ENCODE data around the gene SON.

SON gene

GRCh38 chr21:33558777-33559421 is 16.1 kb downstream of the SON start:
- Histone ChIP-seq H3F3A (ENCODE audit: insufficient read depth) (peaks cover 41% of the 10 kb centered on the region; the same call in 1 of the 2 replicates), H4K20me1 (ENCODE audit: low read depth, low read length) (peaks cover 72% of the 10 kb centered on the region), H3K9me2 (replicated peaks; ENCODE audit: insufficient read depth, low read length) (no peaks in the 10 kb centered on the region), H2AFZ (ENCODE audit: low read depth, low read length, severe bottlenecking) (no peak overlapping the region), H3K4me3 (ENCODE audit: insufficient read depth, low read length, poor library complexity, severe bottlenecking) (no peak overlapping the region), H3K27ac (ENCODE audit: low read depth, low read length) (no peak overlapping the region), H3K27me3 (ENCODE audit: low read length) (no peaks in the 10 kb centered on the region), H3K9me3 (ENCODE audit: insufficient read depth, low read length) (no peaks in the 10 kb centered on the region), H3K79me2 (ENCODE audit: insufficient read depth, low read length) (peaks cover 86% of the 10 kb centered on the region), H3K4me2 (ENCODE audit: low read depth, low read length, poor library complexity, severe bottlenecking) (no peak overlapping the region), H3K9ac (ENCODE audit: low read length) (no peak overlapping the region), H3K36me3 (ENCODE audit: low read length) (peaks cover 92% of the 10 kb centered on the region)
- no peak for TF ChIP-seq EZH2phosphoT487 (conservative IDR thresholded peaks at IDR 0.05; ENCODE audit: low read length)
- TF ChIP-seq, protein P1, sequence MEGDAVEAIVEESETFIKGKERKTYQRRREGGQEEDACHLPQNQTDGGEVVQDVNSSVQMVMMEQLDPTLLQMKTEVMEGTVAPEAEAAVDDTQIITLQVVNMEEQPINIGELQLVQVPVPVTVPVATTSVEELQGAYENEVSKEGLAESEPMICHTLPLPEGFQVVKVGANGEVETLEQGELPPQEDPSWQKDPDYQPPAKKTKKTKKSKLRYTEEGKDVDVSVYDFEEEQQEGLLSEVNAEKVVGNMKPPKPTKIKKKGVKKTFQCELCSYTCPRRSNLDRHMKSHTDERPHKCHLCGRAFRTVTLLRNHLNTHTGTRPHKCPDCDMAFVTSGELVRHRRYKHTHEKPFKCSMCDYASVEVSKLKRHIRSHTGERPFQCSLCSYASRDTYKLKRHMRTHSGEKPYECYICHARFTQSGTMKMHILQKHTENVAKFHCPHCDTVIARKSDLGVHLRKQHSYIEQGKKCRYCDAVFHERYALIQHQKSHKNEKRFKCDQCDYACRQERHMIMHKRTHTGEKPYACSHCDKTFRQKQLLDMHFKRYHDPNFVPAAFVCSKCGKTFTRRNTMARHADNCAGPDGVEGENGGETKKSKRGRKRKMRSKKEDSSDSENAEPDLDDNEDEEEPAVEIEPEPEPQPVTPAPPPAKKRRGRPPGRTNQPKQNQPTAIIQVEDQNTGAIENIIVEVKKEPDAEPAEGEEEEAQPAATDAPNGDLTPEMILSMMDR (IDR thresholded peaks at IDR 0.05; ENCODE audit: insufficient read depth, low read length, poor library complexity, severe bottlenecking), result no peak

DNA sequence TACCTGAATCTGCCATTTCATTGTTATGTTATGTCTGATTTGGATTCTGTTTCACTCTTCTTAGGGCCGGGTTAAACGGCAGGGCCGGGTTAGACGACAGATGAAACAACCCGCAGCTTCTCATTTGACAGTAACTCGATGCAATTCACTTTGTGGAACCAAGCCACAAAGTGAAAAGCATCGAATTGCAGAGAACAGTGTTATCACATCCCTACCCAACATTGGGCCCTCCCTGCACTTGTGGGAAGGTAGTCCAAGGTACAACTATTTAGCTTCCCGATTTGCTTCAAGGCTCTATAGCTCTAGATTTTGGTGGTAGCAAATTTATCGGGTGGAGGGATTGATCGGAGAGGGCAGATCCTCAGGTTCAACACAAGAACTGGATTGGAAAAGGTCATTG is 17.0 kb downstream of the SON start:
- Histone ChIP-seq H4K20me1 (ENCODE audit: low read depth, low read length) (peaks cover 67% of the 10 kb centered on the region), H3K9ac (ENCODE audit: low read length) (no peak overlapping the region), H2AFZ (ENCODE audit: low read depth, low read length, severe bottlenecking) (no peak overlapping the region), H3F3A (ENCODE audit: insufficient read depth) (peaks cover 41% of the 10 kb centered on the region; the same call in 1 of the 2 replicates), H3K79me2 (ENCODE audit: insufficient read depth, low read length) (peaks cover 81% of the 10 kb centered on the region), H3K27me3 (ENCODE audit: low read length) (no peaks in the 10 kb centered on the region), H3K4me2 (ENCODE audit: low read depth, low read length, poor library complexity, severe bottlenecking) (no peak overlapping the region), H3K36me3 (ENCODE audit: low read length) (peaks cover 89% of the 10 kb centered on the region), H3K9me2 (replicated peaks; ENCODE audit: insufficient read depth, low read length) (no peaks in the 10 kb centered on the region), H3K4me3 (ENCODE audit: insufficient read depth, low read length, poor library complexity, severe bottlenecking) (no peak overlapping the region), H3K9me3 (ENCODE audit: insufficient read depth, low read length) (no peaks in the 10 kb centered on the region), H3K27ac (ENCODE audit: low read depth, low read length) (no peak overlapping the region)
- TF ChIP-seq, protein P1 (IDR thresholded peaks at IDR 0.05; ENCODE audit: insufficient read depth, low read length, poor library complexity, severe bottlenecking), result no peak
- no peak for TF ChIP-seq EZH2phosphoT487 (conservative IDR thresholded peaks at IDR 0.05; ENCODE audit: low read length)

DNA sequence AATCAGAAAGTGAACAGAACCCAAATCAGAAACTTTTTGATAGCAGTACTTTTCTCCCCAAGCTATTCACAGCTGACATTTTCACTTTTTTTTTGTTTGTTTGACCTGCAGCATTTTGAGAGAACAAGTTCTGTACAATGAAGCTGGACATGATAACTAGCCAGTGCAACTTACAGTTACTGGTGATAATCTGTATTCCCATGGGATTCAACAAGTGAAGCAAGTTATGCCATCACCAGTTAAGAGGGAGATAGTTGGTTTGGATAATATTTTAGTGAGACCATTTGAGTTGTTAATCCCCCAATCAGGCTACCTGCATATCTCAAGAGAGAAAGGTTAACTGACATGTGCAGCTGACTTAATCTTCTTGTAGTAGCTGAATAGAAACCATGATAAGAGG is 18.1 kb downstream of the SON start:
- peaks cover 90% of the 10 kb centered on the region for H3K36me3 ChIP-seq (ENCODE audit: low read length)
- no peak overlapping the region for H3K27ac ChIP-seq (ENCODE audit: low read depth, low read length)
- H3K9me3 ChIP-seq (ENCODE audit: insufficient read depth, low read length), result no peaks in the 10 kb centered on the region
- H3K79me2 ChIP-seq (ENCODE audit: insufficient read depth, low read length), result peaks cover 74% of the 10 kb centered on the region
- H3K9ac ChIP-seq (ENCODE audit: low read length), result no peak overlapping the region
- no peaks in the 10 kb centered on the region for H3K27me3 ChIP-seq (ENCODE audit: low read length)
- H3K4me2 ChIP-seq (ENCODE audit: low read depth, low read length, poor library complexity, severe bottlenecking), result no peak overlapping the region
- H3K4me3 ChIP-seq (ENCODE audit: insufficient read depth, low read length, poor library complexity, severe bottlenecking), result no peak overlapping the region
- peaks cover 59% of the 10 kb centered on the region for H4K20me1 ChIP-seq (ENCODE audit: low read depth, low read length)
- TF ChIP-seq EZH2phosphoT487 (conservative IDR thresholded peaks at IDR 0.05; ENCODE audit: low read length), result no peak
- TF ChIP-seq, protein P1 (IDR thresholded peaks at IDR 0.05; ENCODE audit: insufficient read depth, low read length, poor library complexity, severe bottlenecking), result no peak
- no peak overlapping the region for H2AFZ ChIP-seq (ENCODE audit: low read depth, low read length, severe bottlenecking)
- peaks cover 51% of the 10 kb centered on the region; the same call in 1 of the 2 replicates for H3F3A ChIP-seq (ENCODE audit: insufficient read depth)
- no peaks in the 10 kb centered on the region for H3K9me2 ChIP-seq (replicated peaks; ENCODE audit: insufficient read depth, low read length)
